GM19324 (cell line): Measurements from ENCODE around the gene TMEM25.
"Not testable (repeated sequence)": the region's sequence is repeated elsewhere in the genome, so short reads cannot be mapped to it uniquely, and the experiment has no call there.

Experiments used
- ATAC-seq: cut with Tn5 transposase; IDR thresholded peaks from one replicate; pipeline ENCODE4 v1.9.1; 2021; ENCODE audit warnings: mild to moderate bottlenecking, moderate library complexity; ENCODE audit not compliant: unreplicated experiment, low FRiP score

Gene TMEM25

DNA sequence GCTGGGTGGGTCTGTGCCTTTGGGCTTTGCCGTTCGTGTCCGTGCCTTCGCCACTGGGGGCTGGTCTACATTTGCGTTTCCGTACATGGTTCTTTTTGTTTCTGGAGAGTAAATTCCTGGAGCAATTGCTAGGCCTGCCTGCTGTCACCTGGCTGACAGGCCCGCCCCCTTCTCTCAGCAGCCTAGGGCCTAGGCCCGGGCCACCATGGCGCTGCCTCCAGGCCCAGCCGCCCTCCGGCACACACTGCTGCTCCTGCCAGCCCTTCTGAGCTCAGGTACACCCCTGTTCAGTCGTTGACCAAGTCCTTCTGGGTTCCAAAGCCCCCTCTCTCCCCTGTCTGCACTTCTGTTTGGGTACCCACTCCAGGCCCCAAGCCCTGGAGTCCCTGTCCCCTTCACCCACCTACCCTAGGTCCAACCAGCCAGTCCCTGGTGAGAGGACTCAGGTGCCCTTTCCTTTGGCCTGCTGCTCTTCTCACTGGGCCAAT lies 649 bp downstream of the TMEM25 start:
- ATAC-seq = no peak

DNA sequence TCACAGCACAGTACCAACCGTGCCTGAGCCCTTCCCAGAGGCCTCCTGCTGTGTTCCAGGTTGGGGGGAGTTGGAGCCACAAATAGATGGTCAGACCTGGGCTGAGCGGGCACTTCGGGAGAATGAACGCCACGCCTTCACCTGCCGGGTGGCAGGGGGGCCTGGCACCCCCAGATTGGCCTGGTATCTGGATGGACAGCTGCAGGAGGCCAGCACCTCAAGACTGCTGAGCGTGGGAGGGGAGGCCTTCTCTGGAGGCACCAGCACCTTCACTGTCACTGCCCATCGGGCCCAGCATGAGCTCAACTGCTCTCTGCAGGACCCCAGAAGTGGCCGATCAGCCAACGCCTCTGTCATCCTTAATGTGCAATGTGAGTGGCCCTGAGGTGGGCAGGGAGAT lies 1.1 kb downstream of the TMEM25 start:
- ATAC-seq = no peak

DNA sequence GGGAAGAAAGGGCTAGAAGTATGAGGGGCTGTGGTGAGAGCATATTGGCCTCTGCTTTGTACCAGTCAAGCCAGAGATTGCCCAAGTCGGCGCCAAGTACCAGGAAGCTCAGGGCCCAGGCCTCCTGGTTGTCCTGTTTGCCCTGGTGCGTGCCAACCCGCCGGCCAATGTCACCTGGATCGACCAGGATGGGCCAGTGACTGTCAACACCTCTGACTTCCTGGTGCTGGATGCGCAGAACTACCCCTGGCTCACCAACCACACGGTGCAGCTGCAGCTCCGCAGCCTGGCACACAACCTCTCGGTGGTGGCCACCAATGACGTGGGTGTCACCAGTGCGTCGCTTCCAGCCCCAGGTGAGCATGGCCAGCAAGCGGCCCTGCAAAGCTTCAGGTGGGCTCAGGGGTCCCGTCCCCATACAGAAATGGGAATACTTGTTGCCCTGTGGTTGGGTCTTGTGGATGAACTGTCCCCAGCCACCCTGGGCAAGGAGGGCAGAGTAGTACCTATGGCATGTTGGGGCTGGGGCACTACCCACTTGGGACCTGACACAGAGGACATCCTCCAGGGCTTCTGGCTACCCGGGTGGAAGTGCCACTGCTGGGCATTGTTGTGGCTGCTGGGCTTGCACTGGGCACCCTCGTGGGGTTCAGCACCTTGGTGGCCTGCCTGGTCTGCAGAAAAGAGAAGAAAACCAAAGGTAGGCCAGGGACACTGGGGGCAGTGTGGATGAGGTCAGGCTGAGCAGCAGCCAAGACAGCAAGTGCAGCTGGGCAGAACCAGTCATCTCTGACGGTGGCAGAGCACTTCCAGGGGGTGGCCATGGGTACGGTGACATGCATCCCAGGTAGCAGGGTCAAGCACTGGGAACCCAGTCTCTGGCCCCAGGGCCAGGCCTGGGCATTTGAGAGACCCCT lies 2.1 kb downstream of the TMEM25 start:
- no peak for ATAC-seq

DNA sequence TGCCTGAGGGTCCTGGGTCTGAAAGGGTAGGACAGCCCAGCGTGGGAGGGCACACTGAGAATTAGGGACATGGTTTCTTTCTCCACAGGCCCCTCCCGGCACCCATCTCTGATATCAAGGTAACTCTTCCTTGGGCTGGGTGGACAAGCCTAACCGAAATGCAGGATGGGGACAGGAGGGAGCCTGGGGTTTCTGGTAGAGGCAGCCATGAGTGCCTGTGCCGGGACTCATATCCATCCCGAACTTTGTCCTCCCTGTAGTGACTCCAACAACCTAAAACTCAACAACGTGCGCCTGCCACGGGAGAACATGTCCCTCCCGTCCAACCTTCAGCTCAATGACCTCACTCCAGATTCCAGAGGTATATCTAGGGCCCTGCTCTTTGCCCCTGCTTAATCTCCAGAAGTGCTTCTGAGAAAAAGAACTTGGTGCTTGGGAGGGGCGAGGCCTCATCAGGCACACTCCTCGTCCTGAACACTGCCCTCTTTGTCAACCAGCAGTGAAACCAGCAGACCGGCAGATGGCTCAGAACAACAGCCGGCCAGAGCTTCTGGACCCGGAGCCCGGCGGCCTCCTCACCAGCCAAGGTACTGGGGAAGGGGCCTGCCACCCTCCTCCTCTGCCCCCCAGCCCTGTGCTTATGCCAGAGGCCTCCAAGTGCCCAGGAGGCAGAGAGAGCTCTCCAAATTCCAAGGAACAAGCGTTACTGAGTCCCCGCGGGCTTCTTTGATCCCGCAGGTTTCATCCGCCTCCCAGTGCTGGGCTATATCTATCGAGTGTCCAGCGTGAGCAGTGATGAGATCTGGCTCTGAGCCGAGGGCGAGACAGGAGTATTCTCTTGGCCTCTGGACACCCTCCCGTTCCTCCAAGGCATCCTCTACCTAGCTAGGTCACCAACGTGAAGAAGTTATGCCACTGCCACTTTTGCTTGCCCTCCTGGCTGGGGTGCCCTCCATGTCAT lies 3.1 kb downstream of the TMEM25 start:
- no peak for ATAC-seq

DNA sequence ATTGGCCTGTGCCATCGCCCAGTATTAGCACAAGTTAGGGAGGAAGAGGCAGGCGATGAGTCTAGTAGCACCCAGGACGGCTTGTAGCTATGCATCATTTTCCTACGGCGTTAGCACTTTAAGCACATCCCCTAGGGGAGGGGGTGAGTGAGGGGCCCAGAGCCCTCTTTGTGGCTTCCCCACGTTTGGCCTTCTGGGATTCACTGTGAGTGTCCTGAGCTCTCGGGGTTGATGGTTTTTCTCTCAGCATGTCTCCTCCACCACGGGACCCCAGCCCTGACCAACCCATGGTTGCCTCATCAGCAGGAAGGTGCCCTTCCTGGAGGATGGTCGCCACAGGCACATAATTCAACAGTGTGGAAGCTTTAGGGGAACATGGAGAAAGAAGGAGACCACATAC lies 4.3 kb downstream of the TMEM25 start:
- no peak for ATAC-seq

DNA sequence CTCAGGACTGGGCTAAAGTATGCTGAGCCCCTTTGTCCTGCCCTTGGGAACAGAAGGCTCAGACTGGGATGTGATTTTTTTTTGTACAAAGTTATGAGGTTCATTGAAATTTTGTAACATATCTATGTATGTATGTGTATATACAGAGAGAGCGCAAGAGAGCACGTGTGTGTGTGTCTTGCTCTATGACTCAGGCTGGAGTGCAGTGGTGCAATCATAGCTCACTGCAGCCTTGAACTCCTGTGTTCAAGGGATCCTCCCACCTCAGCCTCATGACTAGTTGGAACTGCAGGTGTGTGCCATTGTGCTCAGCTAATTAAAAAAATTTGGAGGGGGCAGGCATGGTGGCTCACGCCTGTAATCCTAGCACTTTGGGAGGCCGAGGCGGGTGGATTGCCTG lies 5.7 kb downstream of the TMEM25 start:
- no peak for ATAC-seq

DNA sequence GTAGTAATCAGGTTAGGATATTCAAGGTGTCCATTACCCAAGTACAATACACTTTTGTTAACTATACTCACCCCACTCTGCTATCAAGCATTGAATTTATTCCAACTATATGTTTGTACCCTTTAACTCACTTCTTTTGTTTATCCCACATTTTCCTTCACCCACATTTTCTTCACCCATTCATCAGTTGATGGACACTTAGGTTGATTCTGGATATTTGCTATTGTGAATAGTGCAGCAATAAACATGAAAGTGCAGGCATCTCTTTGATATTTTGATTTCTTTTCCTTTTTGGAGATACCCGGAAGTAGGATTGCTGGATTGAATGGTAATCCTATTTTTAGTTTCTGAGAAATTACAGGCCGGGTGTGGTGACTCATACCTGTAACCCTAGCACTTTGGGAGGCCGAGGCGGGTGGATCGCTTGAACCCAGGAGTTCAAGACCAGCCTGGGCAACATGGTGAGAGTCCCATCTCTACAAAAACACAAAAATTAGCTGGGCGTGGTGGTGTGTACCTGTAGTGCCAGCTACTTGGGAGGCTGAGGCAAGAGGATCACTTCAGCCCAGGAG lies 6.5 kb downstream of the TMEM25 start:
- no peak for ATAC-seq

DNA sequence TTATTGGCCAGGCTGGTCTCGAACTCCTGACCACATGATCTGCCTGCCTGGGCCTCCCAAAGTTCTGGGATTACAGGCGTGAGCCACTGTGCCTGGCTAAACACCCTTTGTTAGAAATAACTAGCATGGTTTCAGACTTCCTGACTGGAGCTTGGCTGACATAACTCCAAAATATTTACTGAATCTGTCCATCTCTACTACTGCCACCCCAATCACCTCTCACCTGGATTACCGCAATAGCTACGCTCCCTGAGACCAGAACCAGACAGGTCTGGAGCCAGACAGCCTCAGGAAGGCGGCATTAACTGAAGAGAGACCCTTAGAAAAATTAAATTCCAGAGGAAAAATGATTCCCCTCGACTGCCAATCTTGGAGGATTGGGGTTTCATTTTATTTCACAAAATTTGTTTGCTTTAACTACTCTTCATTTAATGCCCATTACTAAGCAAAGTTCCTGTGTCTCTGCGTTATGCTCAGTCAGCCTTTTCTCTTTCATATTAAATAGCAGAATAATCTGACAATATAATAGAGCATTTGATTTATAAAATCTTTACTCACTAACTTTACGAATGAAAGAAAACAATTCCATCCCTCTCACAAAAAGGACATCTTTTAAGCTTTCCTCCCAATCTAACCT lies 13.1 kb downstream of the TMEM25 start:
- ATAC-seq = no peak

DNA sequence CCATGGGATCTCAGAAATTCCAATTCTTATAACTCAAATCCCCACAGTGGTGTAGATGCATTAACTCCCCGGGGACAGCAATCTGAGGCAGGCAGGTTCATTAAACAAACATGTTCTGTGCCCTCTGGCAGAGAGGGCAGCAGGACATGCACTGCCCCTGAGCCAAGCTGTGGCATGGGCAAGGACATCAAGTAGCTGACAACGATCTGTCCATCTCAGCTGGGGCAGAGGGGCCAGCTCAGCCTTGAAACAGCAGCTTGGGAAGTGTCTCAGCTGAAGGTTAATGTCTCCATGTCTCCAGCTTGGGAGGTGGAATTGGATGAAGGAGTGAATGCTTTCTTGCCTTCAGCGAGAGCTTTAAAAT lies 13.6 kb downstream of the TMEM25 start:
- ATAC-seq = no peak

DNA sequence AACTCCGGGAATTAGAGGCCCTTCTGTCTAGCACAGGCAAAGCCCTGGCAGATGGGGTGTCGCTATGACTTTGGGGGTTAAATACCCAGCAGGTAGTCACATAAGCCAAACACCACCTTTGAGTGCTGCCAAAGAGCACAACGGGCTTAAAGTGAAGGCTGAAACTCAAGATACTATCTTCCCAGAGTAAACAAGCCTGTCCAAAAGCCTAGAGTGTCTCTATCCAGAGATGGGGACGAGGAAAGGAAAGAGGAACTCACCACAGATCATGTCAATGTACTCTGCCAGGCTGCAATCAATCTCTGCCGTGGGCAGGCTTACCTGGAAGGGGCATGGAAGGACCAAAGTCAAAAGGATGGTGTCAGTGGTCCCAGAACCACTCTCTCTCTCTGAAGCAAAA lies 14.5 kb downstream of the TMEM25 start:
- no peak for ATAC-seq

DNA sequence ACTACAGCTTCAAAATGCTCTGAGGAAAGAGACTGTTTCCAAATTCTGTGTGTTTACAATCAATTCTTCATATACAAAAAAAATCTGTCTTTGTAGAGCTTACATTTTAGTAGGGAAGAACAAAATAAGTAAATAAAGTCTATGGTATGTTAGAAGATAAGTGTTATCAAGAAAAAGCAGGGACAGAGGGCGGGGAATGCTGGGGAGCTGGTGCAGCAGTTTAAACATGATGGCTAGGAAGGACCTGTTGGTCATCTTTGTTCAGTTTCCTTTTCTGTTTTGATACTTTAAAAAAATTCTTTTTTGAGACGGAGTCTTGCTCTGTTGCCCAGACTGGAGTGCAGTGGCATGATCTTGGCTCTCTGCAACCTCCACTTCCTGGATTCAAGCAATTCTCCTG lies 16.1 kb downstream of the TMEM25 start:
- ATAC-seq = no peak

DNA sequence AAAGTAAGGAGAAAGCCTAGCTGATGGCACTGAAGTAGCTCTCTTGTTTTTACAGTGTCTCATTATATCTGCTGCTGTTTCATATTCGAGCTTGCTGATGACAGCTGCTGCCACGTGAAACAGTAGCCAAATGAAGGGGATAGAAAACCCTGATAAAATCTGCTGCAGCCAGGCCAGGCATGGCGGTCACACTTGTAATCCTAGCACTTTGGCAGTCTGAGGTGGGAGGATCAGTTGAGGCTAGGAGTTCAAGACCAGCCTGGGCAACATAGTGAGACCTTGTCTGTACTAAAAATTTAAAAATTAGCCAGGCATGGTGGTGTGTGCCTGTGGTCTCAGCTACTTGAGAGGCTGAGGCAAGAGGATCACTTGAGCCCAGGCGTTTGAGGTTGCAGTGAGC lies 21.3 kb downstream of the TMEM25 start:
- no peak for ATAC-seq

DNA sequence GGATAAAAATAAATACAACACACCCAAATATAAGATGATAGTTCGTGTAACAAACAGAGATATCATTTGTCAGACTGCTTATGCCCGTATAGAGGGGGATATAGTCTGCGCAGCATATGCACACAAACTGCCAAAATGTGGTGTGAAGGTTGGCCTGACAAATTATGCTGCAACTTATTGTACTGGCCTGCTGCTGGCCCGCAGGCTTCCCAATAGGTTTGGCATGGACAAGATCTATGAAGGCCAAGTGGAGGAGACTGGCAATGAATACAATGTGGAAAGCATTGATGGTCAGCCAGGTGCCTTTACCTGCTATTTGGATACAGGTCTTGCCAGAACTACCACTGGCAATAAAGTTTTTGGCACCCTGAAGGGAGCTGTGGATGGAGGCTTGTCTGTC lies 29.8 kb downstream of the TMEM25 start:
- ATAC-seq = no peak

DNA sequence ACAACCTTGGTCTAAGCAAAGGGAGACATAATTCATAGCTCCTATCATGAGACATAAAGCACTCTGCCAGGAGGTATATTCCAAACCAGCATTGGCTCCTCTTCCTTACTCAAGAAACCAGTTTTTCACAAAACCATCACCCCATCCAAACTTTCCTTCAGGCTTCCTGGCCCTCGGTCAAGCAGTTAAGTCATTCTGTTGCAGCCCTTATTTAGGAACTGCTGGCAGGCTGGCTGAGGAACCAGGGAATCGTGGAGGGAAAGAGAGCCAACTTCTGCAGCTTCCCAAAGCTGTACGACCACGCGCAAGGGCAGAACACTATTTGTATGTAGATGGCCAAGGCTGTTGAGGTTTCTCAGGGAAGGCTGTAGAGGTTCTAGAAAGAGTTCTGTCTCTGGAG lies 34.1 kb downstream of the TMEM25 start:
- ATAC-seq = no peak

DNA sequence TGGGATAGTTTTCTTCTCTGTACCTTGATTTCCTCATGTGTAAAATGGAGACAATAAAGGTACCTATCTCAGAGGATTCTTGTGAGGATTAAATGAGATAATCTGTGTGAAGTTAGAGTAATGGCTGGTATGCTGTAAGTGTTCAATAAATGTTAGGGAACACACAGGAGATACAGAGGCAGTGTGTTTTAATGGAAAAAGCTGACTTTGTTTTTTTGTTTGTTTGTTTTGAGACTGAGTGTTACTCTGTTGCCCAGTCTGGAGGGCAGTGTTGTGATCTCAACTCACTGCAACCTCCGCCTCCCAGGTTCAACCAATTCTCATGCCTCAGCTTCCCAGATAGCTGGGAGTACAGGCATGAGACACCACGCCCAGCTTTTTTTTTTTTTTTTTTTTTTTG lies 38.7 kb downstream of the TMEM25 start:
- no peak for ATAC-seq

DNA sequence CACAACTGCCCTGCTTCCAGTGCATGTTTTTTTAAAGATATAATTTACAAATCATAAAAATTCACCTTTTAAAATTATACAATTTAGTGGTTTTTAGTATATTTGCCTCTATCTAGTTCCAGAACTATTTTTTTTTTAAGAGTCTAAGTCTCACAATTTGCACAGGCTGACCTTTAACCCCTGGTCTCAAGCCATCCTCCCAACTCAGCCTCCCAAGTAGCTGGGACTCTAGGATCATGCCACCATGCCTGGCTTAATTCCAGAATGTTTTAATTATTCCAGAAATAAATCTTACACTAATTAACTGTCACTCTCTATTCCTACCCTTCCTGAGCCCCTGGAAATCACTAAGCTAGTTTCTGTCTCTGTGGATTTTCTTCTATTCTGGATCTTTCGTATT lies 39.8 kb downstream of the TMEM25 start:
- no peak for ATAC-seq

DNA sequence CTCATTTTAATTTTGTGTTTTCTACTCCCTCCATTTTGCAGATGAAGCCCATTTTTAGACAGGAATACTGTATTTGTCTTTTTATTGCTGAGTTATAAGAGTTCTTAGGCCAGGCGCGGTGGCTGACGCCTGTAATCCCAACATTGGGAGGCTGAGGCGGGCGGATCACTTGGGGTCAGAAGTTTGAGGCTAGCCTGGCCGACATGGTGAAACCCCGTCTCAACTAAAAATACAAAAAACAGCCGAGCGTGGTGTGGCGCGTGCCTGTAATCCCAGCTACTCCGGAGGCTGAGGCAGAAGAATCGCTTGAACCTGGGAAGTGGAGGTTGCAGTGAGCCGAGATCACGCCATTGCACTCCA lies 40.7 kb downstream of the TMEM25 start:
- ATAC-seq = not testable (repeated sequence)

DNA sequence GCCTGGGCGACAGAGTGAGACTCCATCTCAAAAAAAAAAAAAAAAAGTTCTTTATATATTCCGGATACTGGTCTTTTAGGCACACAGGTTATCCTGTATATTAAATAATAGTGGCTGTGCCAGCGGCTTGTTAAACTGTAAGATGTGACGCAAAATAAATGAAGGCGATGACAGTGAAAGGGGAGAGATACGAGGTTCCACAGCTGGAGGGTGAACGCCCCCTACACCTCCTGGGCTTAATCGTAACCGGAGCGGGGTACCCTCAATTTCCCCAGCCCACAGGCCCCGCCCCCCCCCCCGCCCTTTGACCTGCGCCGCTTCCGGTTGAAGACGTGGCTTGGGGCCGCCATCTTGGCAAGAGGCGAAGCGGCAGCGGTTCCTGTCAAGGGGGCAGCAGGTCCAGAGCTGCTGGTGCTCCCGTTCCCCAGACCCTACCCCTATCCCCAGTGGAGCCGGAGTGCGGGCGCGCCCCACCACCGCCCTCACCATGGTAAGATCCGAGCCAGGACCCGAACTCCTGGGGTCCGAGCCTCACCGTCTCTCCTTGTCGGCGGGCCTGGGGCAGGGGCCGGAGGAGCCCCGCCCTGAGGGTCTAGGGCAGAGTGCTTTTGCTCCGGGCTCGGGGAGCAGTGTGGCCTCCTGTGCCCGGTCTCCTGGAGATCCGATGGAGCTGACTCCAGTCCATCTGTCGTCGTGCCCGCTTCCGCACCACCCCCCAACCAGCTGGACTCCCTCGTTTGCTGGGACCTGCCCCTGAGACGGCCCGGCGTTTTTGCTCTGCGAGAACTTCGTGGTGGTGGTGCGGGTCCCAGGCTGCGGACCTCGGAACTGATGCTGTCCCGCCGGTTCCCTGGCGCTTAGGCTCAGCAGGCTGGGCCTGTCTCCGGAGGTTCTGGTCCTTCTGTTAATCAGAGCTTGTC lies 41.3 kb downstream of the TMEM25 start, which contains the start of gene ARCN1:
Gene ARCN1 (plus strand): TSS at position 349 of the 920 bp plus-strand sequence. CDS start 139 bp downstream, at position 488.
- ATAC-seq = peak; percentile 59

DNA sequence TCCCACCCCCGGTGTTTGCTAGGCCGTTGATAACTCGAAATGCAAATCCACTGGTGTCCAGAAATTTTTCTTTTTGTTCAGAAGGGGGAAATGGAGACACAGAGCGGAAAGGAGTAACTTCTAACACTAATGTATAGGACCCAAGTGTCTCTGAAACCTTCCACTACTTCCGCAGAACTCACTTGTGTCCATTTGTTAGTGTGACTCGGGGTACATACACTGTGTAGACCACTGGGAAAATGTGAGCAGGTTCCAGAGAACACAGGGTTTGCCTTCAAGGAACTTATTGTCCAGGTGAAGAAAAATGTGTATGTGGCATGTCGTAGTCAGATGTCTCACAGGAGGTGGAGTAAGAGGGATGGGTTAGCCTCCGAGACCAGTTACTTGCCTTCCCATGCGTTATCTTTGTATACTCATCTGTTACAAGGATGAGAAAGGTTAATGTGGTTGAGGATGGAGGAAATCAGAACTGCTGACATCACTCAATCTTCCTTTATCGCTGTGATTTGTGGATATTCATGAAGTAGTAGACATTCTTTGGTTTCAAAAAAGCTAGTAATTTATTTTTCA lies 42.1 kb downstream of the TMEM25 start:
- peak; percentile 13 for ATAC-seq
